Measurements from ENCODE around the gene NTRK2.

NTRK2 gene

DNA sequence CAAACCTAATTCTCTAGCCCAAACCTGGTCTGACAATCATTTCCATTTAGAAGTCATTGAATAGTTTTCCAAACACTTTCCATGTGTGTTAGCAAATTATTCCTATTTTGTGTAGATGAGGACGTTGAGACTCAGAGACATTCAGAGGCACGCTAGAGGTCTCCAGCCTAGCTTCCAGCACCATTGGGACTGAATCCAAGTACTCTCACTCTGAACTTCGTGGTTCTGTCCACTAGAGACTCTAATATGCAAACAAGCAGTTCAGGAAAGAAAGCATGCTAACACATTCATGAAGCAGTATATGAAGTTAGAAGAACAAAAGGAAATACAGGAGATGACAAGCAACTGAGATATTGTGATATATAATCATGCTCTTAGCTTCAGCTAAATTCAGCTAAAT is 354.8 kb downstream of the NTRK2 start:
- DNase-seq = no peak
- ATAC-seq = no peak

DNA sequence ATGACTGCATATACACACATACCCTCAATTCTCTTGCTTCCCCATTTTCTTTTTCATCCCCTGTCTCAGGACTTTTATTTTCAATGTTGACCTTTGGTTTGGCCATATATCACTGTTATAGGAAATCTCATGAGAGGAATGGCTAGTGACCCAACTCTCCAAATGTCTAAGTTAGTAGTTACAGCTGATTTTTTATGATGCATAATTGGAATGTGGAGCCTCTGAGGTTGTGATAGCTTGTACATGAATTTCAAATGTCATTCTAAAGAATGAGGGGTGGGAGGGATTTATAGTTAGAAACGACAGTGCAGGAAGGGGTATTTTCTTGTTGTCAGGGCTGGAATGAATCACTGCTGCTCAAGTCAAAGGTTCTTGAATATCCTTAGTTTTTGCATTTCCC is 356.1 kb downstream of the NTRK2 start:
- DNase-seq (no peak), ATAC-seq (no peak)

DNA sequence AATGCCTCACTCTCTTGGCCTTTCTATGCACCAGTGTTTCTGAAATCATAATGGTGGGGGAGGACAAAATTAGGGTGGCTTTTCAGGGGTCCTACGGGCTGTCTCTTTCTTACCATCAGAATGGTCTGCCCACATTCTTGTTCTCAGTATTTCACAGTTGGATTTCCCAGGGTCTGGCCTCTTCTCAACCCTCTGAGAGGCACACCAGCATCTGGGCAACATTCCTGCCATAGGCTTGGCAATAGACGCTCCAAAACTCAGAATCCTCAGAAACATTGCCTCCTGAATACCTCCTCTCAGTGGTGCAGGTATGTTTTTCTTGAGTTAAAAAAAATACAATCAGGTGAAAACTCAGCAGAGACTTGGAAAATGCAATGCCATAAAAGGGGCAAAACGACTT is 358.3 kb downstream of the NTRK2 start:
- no peak for ATAC-seq
- DNase-seq = no peak

DNA sequence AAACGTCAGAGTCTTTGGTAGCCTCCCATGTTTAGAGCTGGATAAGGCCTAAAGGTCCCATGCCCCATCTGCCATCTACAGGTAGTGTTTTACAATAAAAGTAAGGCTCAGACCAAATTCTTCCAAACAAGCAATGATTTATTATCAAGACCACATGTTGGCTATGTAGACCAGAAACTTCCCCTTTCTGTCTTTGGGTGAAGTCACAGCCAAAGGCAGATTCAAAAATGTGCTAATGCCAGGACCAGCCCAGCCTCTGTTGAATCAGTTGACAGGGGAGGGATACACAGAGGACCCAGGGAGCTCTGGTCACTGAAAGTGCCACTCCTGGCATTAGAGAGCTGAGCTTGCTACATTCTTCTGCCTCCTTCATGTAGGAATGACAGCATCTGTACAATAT is 360.8 kb downstream of the NTRK2 start:
- DNase-seq = no peak
- no peak for ATAC-seq

DNA sequence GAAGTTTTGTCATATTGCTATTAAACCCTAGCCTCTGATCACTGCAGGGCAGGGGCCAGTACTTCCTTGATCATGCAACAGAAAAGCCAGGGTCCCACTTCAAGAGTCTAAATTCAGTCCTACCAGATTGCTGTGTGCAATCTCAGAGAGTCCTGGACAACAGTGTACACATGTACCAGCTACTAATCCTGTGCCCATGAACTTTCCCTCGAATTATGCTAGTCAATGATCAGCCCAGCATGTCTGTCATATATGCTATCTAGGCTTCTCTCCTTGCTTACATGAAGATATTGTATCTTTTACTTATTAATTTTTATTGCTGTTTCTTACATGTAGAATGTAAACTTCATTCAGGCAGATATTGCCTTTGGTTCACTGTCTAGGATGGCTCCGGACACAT is 367.0 kb downstream of the NTRK2 start:
- DNase-seq (no peak), ATAC-seq (no peak)

DNA sequence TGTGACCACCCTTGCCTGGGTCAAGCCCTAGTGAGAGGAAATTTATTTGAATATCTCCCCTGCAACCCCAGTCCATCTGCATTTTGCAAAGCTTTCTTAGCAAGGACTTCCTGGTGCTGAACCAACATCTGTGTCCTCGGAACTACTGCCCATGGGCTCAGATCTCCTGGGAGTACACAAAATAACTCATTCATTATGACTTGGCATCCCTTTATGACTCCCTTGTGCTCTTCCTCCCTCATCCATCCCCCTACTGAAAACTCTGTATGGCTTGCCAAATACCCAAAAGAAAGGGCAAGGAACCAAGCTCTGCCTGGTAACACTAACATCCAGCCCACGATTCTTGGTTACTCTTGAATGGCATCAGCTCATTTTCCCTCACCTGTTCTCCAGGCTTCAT is 368.5 kb downstream of the NTRK2 start:
- no peak for ATAC-seq
- DNase-seq = no peak

DNA sequence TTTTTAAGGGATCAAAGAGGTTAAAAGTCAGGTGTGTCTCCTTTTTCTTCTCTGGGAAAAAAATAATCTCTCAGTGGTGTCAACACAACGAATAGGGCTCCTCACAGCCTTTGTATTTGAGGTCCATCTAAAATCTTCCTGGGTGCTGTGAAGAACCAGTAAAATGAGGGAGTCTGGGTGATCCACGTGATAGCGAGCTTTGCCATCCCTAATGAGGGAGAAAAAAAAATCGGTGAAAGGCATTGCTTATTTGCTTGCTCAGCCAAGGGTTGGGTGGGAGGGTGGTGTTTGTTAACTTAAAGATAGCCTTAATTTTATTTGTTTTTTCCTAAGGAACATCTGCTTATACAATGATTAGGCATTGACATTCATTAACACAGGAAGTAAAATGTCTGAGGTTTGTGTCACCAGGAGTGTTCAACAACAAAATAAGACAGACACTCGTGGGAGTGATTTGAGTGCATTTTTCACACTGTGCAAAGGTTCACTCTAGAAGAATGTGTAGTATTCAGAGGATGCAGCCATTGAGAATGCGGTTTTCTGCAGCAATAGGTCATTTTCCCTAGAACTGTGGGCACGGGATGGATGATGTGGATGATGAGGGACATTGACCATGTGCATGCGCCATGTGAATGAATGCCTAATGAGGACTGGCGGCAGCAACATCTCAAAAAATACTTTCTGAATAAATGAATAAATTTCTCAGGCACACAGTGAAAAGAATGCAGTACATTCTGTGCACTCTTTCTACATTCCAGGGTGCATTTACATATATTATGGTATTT is 369.5 kb downstream of the NTRK2 start:
- ATAC-seq (no peak), DNase-seq (no peak)

DNA sequence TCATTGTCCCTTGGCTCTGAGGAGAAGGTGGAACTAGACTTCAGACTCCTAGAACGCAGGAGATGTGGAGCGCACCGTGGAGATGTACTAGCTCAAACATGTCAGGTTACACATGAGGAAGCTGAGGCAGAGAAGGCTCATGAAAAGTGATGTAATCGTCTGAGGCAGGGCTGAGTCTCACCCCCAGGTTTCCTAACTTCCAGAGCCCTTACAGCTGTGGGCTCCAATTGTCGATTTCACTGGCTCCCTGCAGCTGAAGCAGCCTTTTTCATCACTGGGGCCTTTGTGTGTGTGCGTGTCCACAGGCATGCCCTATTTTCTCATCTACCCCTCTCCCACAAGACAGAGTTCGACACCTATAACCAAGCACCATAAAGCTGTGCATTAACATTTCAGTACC is 370.6 kb downstream of the NTRK2 start:
- ATAC-seq (no peak), DNase-seq (no peak)

DNA sequence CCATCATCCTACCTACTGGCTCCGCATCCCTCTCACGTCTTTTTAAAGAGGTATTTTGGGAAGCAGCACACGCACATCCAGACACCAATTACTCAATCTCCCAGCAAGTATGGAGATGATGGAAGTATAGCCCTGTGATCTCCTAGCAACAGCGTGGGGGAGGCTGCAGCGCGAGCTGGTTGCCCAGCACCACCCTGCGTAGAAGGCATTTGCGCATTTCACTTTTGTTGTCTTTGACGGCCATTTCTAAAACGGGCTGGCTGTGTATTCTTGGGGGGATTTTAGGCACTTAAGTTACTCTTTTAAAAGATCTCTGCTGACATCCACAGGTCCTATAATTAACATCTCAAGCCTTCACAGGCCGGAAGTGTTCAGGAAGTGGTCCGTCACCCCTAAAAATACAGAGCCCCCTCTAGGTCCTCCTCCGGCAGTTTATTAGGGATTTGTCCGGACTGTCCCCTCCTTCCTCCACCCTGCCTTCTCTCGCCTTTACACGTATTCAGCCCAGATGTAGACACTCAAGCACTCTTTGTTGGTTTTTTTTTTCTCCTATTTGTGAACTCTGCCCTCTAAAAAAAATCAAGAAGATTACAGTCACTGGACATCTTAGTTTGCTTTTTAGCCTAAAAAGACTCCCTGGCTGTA is 371.4 kb downstream of the NTRK2 start:
- DNase-seq = no peak
- ATAC-seq = no peak

DNA sequence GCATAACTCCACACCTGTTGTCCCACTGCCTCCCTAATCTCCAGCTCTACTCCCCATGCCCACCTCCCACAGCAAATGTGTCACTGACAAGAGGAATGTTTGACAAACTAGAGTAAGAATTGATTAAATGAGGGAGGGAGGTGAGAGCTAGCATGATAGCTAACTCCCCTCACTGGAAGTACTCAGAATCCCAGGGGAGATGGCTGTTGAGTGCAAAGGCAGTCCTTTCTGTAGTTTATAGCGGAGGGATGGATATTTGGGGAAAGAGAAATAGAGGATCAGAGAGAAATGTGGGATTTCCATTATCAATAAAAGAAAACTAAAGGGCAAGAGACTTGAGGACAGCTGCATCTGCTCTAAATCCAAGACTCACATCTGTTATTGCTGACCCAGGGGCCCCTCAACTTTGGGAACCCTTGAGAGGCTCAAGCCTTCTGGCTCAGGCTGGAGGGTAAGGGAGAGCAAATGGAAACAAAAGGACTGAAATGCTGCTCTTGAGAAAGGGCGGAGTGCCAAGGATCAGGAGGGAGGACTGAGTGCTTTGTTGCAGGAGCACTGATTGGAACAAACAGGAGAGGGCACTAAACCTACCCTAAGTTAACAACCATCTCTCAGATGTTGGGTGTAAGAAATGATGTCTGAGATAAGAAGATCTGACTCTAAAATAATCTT is 372.1 kb downstream of the NTRK2 start:
- ATAC-seq (no peak), DNase-seq (no peak)

DNA sequence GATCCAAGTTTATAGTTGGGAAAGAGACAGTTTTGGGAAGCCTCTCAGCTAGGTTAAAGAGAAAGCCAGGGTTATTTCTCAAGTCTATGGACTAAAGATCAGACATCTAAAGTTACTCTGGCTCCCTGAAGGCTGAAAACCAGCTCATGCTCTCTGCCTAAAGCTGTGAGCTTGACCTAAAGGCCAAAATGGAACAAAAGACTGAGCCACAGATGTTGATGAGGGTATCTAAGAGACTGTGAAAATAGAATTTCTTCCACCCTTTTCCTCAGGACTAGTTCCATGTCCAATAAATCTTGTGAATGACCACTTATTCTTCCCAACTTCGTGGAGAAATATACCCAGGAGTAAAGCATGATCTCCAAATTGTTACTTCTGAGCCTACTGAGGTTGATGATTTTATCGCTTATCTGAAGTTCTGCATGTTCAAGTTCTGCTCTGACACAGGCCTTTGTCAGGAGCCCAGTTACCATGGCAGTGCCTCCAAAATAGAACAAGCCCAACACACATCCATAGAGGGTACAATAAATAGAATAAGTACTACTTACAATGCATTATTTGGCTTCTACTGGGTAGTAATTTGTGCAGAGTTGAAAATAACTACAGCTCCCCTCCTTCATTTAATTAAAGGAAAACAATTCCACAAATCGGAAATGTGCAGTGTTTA is 373.6 kb downstream of the NTRK2 start:
- DNase-seq (no peak), ATAC-seq (no peak)

DNA sequence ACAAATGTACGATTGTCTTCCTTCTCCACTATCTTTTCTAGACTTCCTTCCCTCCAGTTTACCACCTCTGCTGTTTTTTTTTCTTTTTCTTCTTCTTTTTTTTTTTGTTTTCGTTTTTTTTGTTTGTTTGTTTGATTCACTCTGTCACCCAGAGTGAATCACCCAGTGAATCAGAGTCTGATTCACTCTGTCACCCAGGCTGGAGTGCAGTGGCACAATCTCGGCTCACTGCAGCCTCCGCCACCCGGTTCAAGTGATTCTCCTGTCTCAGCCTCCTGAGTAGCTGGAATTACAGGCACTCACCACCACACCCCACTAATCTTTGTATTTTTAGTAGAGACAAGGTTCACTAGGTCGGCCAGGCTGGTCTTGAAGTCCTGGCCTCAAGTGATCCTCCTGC is 375.7 kb downstream of the NTRK2 start:
- DNase-seq (no peak), ATAC-seq (no peak)

DNA sequence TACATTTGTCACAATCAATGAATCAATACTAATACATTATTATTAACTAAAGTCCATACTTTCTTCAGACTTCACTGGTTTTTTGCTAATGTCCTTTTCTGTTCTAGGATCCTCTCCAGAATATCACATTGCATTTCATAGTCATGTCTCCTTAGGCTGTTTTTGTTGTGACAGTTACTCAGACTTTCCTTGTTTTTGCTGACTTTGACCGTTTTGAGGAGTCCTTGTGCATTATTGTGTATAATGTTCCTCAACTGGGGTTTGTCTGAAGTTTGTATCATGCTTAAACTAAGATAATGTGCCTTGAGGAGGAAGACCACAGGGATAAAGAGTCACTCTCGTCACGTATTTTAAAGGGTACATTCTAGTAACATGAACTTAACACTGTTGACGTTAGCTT is 376.9 kb downstream of the NTRK2 start:
- no peak for ATAC-seq
- no peak for DNase-seq

DNA sequence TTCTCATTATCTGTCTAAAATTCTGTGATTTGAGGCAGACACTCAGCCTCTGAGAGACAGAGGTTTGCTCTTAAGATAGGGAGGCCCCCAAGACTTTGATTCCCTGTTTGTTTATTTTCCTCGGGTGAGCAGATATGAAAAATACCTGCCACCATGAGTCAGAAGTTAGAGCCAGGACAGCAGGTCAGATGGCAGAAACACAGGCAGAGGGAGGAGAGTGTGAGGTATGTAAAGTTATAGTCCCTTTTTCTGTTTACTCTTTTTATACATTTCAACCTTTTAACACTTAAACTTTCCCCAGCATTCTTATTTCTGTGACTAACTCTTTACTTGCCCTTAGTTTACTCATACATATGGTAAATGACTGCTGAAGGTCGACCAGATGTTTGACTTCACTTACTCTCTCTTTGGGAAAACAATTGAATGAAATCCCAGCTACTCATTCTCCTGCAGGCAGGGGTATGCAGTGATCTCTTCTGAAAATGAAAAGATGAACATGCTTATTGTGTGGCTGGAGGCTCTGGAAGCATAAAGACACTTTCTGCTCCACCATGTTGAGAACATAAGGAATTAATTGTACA is 383.8 kb downstream of the NTRK2 start:
- DNase-seq (no peak), ATAC-seq (no peak)

DNA sequence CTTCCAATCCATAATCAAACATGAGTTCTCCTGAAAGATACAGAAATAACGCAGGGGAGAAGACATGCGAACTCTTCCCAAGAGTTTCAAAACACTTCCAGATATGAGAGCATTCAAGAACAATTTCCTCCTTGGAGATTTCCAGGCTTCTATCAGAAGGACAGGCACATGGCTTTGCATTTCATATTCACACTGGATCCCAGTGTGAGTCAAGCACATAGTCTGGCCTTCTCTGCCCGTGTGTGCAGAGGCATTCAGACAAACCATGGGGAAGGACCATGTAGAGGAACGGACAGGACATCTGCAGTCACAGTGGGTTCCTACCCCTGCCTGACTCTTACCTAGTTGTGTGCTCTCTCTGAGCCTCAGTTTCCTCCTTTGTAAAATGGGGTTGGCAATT is 384.5 kb downstream of the NTRK2 start:
- ATAC-seq (no peak), DNase-seq (no peak)

DNA sequence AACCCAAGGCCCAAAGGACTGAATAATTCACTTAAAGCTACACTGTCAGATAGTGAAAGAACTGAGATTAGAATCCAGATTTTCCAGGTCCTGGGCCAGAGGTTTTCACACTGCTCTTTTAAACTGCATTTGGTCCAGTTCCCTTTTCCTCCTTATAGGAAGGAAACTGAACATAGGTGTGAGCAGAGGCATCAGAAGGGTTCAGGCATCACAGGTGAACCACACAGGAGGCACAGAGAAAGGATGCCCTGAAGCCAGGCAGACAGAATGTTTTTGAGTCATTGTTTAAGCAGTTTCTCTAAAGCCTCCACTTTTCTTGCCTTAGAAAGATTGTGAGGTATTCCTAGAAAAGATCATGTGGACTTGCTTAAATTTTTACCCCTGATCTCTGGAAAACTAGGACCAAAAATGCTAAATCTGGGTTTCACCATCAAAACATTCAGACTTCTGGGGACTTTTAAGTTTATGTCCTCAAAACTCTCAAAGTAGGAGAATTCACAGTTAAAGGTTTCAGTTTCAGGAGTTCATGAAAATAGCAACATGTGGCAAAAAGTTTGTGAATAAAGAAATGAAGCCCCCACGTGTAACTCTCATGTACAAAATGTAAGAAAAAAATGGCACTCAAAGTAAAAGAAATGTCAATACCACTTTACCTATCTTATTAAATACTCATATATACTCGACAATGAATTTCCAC is 386.1 kb downstream of the NTRK2 start:
- ATAC-seq = no peak
- DNase-seq = no peak

DNA sequence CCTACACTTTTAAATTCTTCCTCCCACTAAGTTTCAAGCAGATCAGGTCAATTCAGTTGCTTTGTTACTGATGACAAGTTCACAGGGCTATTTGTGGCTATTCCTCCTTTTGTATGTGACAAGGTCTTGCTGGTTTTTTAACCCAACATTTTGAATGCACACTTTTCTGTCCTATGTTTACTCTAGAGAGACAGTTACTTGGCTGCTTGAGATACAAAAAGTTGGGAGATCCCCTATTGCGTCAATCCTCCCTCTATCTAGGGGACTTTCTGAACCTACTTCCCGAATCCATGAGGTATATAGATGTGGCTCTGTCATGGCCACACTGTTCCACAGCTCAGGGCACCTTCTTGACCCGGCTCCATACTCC is 386.7 kb downstream of the NTRK2 start:
- DNase-seq (no peak), ATAC-seq (no peak)

DNA sequence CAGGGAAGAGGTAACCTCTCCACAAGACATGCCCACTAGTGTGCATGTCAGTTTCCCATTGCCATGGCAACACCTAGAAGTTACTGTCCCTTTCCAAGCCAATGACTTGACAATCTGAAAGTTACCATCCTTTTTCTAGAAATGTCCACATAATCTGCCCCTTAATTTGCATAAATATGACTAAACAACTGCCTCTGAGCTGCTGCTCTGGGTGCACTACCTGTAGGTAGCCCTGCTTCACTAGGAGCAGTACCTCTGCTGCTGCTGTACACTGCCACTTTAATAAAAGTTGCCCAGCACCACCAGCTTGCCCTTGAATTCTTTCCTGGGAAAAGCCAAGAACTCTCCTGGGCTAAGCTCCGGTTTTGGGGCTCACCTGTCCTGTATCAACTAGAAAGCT is 392.4 kb downstream of the NTRK2 start:
- ATAC-seq = no peak
- no peak for DNase-seq

DNA sequence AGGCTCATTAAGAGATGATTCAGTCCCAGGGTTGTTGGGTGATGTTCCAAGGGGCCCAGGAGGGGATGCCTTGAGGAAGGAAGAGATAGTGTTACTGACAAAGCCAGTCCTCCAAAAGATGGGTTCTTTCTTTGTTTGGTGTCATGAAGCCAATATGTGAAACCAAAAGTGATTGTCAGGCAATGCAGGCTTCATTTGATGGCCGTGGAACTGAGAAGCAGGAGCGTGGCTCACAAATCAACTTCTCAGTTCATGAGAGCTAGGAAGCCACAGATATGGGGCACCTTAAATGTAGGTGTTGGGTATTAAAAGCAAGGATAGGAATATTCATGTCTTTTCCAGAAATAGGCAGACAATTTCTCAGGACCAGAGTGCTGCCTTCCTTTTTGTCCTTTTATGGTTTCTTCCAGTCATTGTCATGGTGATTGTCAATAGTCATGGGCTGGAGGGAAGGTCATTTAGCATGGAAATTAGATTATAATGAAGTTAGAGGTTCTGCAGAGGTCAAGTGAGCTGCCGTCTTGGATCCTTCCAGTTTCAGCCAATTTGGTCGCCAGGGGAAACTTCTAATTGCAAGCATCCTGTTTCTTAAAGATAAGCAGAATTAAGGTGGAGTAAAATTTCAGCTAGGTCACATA is 393.0 kb downstream of the NTRK2 start:
- no peak for ATAC-seq
- DNase-seq = no peak

DNA sequence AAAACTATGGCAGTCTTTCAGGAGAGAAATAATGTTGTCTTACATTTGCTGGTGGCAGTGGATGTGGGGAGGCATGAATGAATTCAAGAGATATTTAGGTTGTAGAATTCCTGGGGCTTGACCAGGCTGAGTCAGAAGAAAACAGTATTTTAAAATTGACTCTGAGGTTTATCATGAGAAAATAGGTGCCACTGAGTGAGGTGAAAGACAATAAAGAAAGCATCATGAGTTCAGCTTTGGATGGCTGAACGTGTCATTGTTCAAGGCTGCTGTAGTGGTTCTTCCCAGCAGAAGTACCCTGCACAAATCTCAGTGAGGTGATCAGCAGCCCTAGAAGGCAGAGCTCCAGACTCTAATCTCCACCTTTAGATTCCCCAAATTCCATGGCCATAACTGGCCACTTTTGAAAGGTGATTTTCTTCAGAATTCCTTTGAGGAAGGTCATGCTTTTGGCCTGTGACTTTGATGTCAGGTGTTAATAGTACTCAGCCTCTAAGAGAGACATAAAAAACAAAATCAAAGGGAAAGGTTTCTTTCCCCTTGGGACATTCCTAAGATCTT is 395.4 kb downstream of the NTRK2 start:
- ATAC-seq = no peak

DNA sequence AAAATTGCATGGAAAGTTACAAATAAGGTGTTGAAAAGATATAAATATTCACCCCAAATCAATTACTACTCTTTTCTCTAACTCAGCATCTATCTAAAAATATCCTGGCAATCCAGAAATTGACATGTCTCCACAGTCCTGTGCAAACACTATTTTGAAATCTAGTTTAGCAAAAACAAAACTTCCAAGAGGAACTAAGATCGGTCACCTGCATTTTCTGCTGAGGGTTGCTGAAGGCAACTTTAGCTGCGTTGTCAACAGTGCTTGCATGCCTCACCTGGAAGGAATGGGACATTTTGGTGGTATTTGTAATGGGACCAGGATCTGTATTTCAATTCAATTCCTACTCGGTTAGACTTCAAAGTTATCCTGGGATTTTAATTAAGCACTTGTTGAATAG is 398.3 kb downstream of the NTRK2 start:
- DNase-seq (no peak), ATAC-seq (no peak)

More for the DNA sequence above, 395.4 kb downstream of the NTRK2 start:
- no peak for DNase-seq

Data from stimulated activated naive CD8-positive, alpha-beta T cell treated with anti-CD3 and anti-CD28 coated beads, Interleukin-15, Interleukin-2, amounts not matched to agents 100 U/mL and 50 U/mL, for 24 hours (primary cell).